ENCODE results near the gene FZR1.

The FZR1 gene

DNA sequence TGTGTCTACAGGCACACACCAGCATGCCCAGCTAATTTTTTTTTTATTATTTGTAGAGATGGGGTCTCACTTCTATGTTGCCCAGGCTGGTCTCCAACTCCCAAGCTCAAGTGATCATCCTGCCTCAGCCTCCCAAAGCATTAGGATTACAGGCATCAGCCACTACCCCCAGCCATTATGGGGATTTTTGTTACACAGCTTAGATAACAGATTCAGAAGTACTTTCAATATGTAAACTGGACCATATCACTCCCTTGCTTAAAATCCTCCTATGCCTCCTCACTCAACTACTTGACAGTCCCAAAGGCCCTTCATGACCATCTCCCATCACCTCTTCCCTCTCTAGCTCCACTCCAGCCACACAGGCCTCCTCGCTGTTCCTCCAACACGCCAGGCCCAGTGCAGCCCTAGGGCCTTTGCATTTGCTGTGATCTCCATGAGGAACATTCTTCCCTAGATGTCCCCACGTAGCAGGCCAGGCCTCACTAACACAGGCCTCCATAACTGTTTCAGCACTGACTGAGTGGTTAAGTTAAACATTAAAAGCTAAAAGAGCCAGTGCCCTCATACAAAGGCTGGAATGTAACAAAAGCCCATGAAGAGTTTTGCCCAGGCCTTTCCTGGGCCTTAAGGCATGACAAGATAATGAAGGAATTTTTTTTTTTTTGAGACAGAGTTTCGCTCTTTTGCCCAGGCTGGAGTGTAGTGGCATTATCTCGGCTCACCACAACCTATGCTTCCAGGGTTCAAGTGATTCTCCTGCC is 8.2 kb upstream of the FZR1 start:
- Histone ChIP-seq H3K9me3 (ENCODE audit: low read depth, low read length) (no peaks in the 10 kb centered on the region), H3K36me3 (ENCODE audit: insufficient read depth, low read length) (peaks cover 16% of the 10 kb centered on the region; the same call in 1 of the 2 replicates)
- no peak for DNase-seq (ENCODE audit: low read depth, low spot score)

DNA sequence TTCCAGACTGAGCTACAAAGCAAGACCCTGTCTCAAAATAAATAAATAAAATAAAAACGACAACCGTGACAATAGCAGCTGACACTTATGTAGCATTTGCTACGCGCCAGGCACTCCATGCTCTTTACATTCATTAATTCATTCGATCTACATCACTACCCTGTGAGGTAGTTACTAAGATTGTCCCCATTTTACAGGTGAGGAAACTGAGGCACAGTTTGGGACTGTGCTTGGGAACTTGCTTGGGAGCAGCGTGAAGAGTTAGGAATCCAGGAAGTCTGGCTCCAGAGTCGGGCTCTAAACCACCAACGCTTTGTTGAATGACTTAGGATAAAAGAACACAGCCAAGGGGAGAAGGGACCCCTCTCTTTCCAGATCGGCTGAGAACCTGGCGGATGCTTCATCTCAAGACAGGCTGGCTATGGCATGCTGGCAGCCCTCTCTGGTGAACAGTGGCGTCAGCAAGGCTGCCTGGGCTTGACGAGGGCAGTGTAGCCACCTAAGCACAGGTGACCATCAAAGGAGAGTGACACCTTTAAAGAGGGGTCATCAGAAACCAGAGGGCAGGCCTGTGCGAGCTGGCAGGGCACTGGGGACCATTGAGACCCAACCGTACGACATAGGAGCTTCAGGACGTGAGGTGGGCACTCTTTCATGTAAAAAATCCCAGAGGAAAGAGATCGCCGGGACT is 6.2 kb upstream of the FZR1 start:
- no peak for DNase-seq (ENCODE audit: low read depth, low spot score)
- TF ChIP-seq FOXP2 (optimal IDR thresholded peaks at IDR 0.05; ENCODE audit: control extremely low read depth, extremely low read length, insufficient read depth), result no peak
- TF ChIP-seq EZH2 (IDR thresholded peaks at IDR 0.05), result no peak
- no peak for TF ChIP-seq POLR2AphosphoS5 (IDR thresholded peaks at IDR 0.05; ENCODE audit: borderline replicate concordance, low read depth, low read length)
- peak overlapping the region; percentile 100 for H3K9ac ChIP-seq (ENCODE audit: insufficient read length)
- peaks cover 11% of the 10 kb centered on the region; the same call in 1 of the 2 replicates for H3K36me3 ChIP-seq (ENCODE audit: insufficient read depth, low read length)
- no peaks in the 10 kb centered on the region for H3K9me3 ChIP-seq (ENCODE audit: low read depth, low read length)
- peak overlapping the region; percentile 97 for H3K4me3 ChIP-seq
- peak overlapping the region; percentile 100 for H3K27ac ChIP-seq

More for the DNA sequence above, 8.2 kb upstream of the FZR1 start:
- Histone ChIP-seq H3K9ac (ENCODE audit: insufficient read length) (no peak overlapping the region), H3K4me3 (no peak overlapping the region), H3K27ac (no peak overlapping the region)
- TF ChIP-seq POLR2AphosphoS5 (IDR thresholded peaks at IDR 0.05; ENCODE audit: borderline replicate concordance, low read depth, low read length) (no peak), EZH2 (IDR thresholded peaks at IDR 0.05) (no peak), FOXP2 (optimal IDR thresholded peaks at IDR 0.05; ENCODE audit: control extremely low read depth, extremely low read length, insufficient read depth) (no peak)

DNA sequence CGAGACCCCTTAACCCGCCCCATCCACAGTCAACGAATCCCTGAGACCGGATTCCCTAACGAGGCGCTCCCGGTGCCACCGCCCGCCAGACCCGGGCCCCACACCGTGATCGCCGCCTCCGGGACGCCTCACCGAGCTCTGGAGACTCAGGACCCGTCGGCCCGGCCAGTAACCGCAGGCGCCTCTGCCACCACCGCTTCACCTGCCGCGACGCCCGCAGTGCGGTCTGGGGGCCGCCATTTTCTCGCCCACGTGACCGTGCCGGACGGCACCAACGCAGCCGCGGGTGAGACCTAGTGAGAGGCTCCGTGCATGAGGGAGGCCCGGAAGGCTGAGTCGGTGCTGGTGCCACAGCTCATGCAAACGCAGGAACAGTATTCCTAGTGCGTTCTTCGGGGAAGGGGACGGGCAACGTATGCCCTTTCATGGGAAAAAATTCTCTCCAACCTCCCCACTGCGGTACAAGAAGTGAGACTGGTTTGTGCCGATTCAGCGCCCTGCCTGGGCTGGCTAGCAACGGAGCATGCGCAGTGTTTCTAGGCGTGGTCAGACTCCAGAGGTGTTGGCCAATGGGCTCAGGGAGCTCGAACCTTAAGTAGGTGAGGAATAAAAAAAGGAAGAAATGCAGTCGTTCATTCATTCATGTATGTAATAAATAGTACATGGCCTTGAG is 5.5 kb upstream of the FZR1 start, which contains the start of gene DOHH:
Gene DOHH, minus strand, starts transcription at position 246 of the 673 bp plus-strand sequence. CDS start 3,860 bp downstream, outside the sequence.
- Histone ChIP-seq H3K27ac (peak within 1 kb of the TSS; percentile 100), H3K36me3 (ENCODE audit: insufficient read depth, low read length) (peaks cover 11% of the 10 kb centered on the region; the same call in 1 of the 2 replicates), H3K4me3 (peak within 1 kb of the TSS; percentile 97), H3K9me3 (ENCODE audit: low read depth, low read length) (no peaks in the 10 kb centered on the region), H3K9ac (ENCODE audit: insufficient read length) (peak within 1 kb of the TSS; percentile 100)
- TF ChIP-seq EZH2 (IDR thresholded peaks at IDR 0.05) (no peak), FOXP2 (optimal IDR thresholded peaks at IDR 0.05; ENCODE audit: control extremely low read depth, extremely low read length, insufficient read depth) (peak; percentile 12), POLR2AphosphoS5 (IDR thresholded peaks at IDR 0.05; ENCODE audit: borderline replicate concordance, low read depth, low read length) (peak; percentile 83)
- DNase-seq (ENCODE audit: low read depth, low spot score), result peak; percentile 96

DNA sequence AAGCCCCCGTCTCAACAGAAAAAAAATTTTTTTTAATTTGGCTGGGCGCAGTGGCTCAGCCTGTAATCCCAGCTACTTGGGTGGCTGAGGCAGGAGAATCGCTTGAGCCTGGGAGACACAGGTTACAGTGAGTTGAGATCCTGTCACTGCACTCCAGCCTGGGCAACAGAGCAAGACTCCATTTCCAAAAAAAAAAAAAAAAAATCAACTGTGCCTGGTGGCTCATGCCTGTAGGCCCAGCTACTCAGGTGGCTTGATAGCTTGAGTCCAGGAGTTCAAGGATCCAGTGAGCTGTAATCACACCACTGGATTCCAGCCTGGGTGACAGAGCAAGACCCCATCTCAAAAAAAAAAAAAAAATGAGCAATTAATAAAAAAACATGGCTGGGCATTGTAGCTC is 4.3 kb upstream of the FZR1 start:
- Histone ChIP-seq H3K4me3 (no peak overlapping the region), H3K9ac (ENCODE audit: insufficient read length) (no peak overlapping the region), H3K27ac (no peak overlapping the region), H3K9me3 (ENCODE audit: low read depth, low read length) (no peaks in the 10 kb centered on the region), H3K36me3 (ENCODE audit: insufficient read depth, low read length) (peaks cover 4% of the 10 kb centered on the region; the same call in 1 of the 2 replicates)
- TF ChIP-seq EZH2 (IDR thresholded peaks at IDR 0.05), result no peak
- TF ChIP-seq POLR2AphosphoS5 (IDR thresholded peaks at IDR 0.05; ENCODE audit: borderline replicate concordance, low read depth, low read length), result no peak
- no peak for TF ChIP-seq FOXP2 (optimal IDR thresholded peaks at IDR 0.05; ENCODE audit: control extremely low read depth, extremely low read length, insufficient read depth)
- no peak for DNase-seq (ENCODE audit: low read depth, low spot score)

DNA sequence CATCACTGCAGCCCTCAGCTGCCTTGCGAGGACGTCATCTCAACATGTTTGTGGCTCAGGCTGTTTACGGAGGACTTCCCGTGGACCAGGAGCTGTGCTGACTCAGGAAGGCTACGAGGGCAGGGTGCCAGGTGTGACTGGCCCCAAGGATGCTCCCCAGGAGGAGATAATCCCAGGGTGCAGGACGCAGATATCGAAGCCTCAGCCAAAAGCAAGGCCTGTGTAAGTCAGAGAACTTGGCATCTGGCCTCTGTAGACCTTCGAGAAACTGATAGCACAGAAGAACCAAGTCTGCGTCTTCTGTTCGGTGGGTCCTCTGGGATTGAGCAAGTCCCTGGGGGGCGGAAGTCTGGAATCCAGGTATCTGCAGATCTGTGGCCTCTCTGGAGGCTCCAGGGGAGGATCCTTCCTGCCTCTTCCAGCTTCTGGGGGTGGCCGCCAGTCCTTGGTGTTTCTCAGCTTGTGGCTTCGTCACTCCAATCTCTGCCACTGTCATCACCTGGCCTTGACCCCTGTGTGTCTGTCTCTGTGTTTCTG is 3.0 kb upstream of the FZR1 start:
- no peaks in the 10 kb centered on the region for H3K9me3 ChIP-seq (ENCODE audit: low read depth, low read length)
- H3K27ac ChIP-seq, result no peak overlapping the region
- H3K9ac ChIP-seq (ENCODE audit: insufficient read length), result no peak overlapping the region
- TF ChIP-seq FOXP2 (optimal IDR thresholded peaks at IDR 0.05; ENCODE audit: control extremely low read depth, extremely low read length, insufficient read depth) (no peak), EZH2 (IDR thresholded peaks at IDR 0.05) (no peak), POLR2AphosphoS5 (IDR thresholded peaks at IDR 0.05; ENCODE audit: borderline replicate concordance, low read depth, low read length) (no peak)
- no peak overlapping the region for H3K4me3 ChIP-seq
- no peak for DNase-seq (ENCODE audit: low read depth, low spot score)
- H3K36me3 ChIP-seq (ENCODE audit: insufficient read depth, low read length), result no peaks in the 10 kb centered on the region

DNA sequence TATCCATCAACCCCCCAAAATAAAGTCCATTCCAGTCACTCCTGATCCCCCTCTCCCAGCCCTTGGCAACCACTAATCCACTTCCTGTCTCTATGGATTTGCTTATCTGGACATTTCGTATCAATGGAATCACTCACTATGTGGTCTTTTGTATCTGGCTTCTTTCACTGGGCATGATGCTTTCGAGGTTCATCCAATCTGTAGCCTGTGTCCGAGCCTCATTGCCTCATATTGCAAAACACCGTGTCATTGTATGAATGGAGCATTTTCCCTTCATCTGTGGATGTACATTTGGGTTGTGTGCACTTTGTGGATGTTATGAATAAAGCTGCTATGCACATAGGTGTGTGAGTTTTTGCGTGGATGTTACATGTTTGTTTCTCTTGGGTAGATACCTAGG is 1.4 kb upstream of the FZR1 start:
- no peaks in the 10 kb centered on the region for H3K9me3 ChIP-seq (ENCODE audit: low read depth, low read length)
- H3K27ac ChIP-seq, result peak overlapping the region; percentile 94

DNA sequence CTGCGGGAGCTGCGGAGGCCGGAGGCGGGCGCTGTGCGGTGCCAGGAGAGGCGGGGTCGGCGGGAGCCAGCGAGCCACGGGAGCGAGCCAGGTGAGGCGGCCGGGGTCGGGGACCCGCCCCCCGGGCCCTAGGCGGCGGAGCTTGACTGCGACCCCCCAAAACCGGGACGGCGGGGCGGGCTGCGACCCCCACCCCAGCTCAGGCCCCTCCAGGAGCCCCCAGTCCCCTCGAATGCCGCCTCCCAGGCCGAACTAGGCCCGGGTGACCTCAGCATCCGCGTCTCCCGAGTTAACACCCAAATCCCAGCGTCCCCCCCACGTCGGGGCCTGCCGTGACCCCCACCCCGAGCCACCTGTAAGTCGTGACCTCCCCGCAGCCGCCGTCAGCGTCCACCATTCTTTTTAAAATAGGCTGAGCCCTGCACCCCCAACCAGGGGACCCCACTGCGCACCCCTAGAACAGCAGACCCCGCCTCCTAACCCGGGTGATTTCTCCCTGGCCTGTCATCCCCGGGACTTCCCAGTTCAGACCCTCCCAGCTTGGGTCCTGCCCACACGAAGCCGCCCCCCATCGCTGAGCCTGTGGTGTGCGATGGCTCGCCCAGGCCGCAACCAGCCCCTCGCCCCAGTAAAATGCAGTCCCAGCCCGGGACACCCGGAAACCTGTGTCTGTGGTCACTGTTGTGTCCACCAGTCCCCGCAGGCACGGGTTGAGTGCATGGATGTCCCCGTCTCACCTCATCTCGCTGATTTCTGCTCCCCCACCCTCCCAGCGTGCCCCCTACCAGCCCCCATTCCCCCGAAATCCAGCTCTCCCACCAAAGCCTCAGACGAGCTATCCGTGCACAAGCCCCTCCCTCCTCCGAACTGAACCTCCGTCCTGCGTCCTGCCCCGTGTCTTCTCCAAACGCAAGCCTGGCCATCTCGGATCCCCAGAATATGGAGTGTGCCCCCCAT is 551 bp downstream of the FZR1 start:
- no peak for DNase-seq (ENCODE audit: low read depth, low spot score)
- Histone ChIP-seq H3K9me3 (ENCODE audit: low read depth, low read length) (no peaks in the 10 kb centered on the region), H3K4me3 (peak overlapping the region; percentile 93), H3K9ac (ENCODE audit: insufficient read length) (peak overlapping the region; percentile 96), H3K27ac (peak overlapping the region; percentile 50; the same call in 1 of the 2 replicates), H3K36me3 (ENCODE audit: insufficient read depth, low read length) (peaks cover 21% of the 10 kb centered on the region; the same call in 1 of the 2 replicates)
- no peak for TF ChIP-seq FOXP2 (optimal IDR thresholded peaks at IDR 0.05; ENCODE audit: control extremely low read depth, extremely low read length, insufficient read depth)
- no peak for TF ChIP-seq EZH2 (IDR thresholded peaks at IDR 0.05)
- TF ChIP-seq POLR2AphosphoS5 (IDR thresholded peaks at IDR 0.05; ENCODE audit: borderline replicate concordance, low read depth, low read length), result no peak

More for the DNA sequence above, 1.4 kb upstream of the FZR1 start:
- no peak overlapping the region for H3K9ac ChIP-seq (ENCODE audit: insufficient read length)
- DNase-seq (ENCODE audit: low read depth, low spot score), result no peak
- H3K36me3 ChIP-seq (ENCODE audit: insufficient read depth, low read length), result peaks cover 12% of the 10 kb centered on the region; the same call in 1 of the 2 replicates
- no peak overlapping the region for H3K4me3 ChIP-seq
- TF ChIP-seq EZH2 (IDR thresholded peaks at IDR 0.05), result no peak
- TF ChIP-seq FOXP2 (optimal IDR thresholded peaks at IDR 0.05; ENCODE audit: control extremely low read depth, extremely low read length, insufficient read depth), result no peak
- TF ChIP-seq POLR2AphosphoS5 (IDR thresholded peaks at IDR 0.05; ENCODE audit: borderline replicate concordance, low read depth, low read length), result no peak
